Esophagus (tissue), 2 donors: ENCODE data around the gene ARF6. TPM values are rescaled to one million over a fixed set of nuclear protein-coding genes. Genes with fewer than 3 reads are reported as not detected.
"Not testable (repeated sequence)": the region's sequence is repeated elsewhere in the genome, so short reads cannot be mapped to it uniquely, and the experiment has no call there.

Source experiments
- H3K27ac ChIP-seq, 2 donors: one replicate each; pipeline ENCODE4 v1.5.1; 2013; ENCODE audit warnings: low read depth in 2 of 2, mild to moderate bottlenecking in 2 of 2, inconsistent platforms in 1 of 2, low read length in 1 of 2, moderate library complexity in 1 of 2
- H3K27me3 ChIP-seq, 2 donors: one replicate each; pipeline ENCODE4 v1.6.1; 2013; ENCODE audit warnings: low read length in 2 of 2, control low read depth in 1 of 2, mild to moderate bottlenecking in 1 of 2; ENCODE audit not compliant: insufficient read depth in 2 of 2, control insufficient read depth in 1 of 2
- H3K36me3 ChIP-seq, 2 donors: one replicate each; pipeline ENCODE4 v1.6.1; 2013; ENCODE audit warnings: low read length in 1 of 2; ENCODE audit not compliant: control insufficient read depth in 2 of 2, insufficient read depth in 2 of 2
- H3K4me1 ChIP-seq, 2 donors: one replicate each; pipeline ENCODE4 v1.6.1; 2013; ENCODE audit warnings: low read length in 1 of 2; ENCODE audit not compliant: control insufficient read depth in 2 of 2, insufficient read depth in 2 of 2
- H3K4me3 ChIP-seq, 2 donors: one replicate each; pipeline ENCODE4 v1.5.1; 2013; ENCODE audit warnings: low read length in 2 of 2, mild to moderate bottlenecking in 2 of 2, low read depth in 1 of 2, moderate library complexity in 1 of 2
- H3K9me3 ChIP-seq, 2 donors: one replicate each; pipeline ENCODE4 v1.6.1; 2013; ENCODE audit warnings: mild to moderate bottlenecking in 2 of 2, low read depth in 1 of 2, low read length in 1 of 2, moderate library complexity in 1 of 2; ENCODE audit not compliant: control insufficient read depth in 2 of 2, insufficient read depth in 1 of 2
- WGBS, 2 donors: extraction: QIAGEN DNeasy Blood & Tissue Kit; methylation state at CpG; one replicate each; pipeline ENCODE4 v1.1.7; 2013; 5-methylcytosine and 5-hydroxymethylcytosine counted together
- polyA plus RNA-seq, 2 donors: library from polyadenylated mRNA; stranded (reverse); fragments of 200-250 nt; gene quantifications; one replicate each; pipeline ENCODE4 v1.2.3, GENCODE V29; 2013
- donor health status: healthy with polysubstance abuse.
- donor health status: Bipolar disorder and iron deficiency.

Gene ARF6
- polyA plus RNA-seq, 2 donors = 80.9 to 112 TPM

DNA sequence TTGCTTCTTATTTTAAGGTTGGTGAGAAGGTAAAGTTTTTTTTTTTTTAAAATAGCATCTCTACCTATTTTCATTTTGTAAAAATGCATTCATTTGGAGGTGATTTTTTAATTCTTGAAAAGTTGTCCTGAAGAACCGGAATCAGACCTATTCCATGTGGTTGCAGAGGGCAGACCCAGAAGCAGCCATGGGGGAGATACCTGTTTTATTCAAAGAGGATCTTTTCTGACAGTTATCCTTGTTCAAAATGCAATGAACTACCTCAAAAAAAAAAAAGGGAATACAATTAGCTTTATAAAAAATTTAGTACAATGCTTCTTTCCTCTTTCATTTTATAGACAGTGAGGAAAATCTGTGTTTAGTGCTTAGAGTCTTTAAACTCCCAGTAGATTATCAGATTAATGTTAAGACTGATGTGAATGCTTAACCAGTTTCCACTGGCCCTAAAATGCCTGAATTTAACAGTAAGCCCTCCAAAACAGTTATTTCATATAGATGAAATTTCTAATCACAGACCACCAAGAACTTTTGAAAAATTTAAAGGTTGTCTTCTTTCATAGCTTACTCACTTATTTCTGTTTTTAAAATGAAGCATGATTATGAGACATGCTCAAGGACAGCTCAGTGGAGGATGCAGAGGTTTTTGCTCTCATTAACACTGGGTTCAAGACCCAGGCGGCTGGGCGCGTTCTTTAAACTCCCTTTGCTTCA, 31.7 kb upstream of the ARF6 start:
- Histone ChIP-seq H3K4me1 (no peaks in the 10 kb centered on the region), H3K27me3 (no peaks in the 10 kb centered on the region), H3K27ac (peak overlapping the region; percentile 94 to 100), H3K9me3 (no peaks in the 10 kb centered on the region), H3K36me3 (no peaks in the 10 kb centered on the region), H3K4me3 (peak overlapping the region; percentile 57 to 62)
- 21 to 27% methylated on average over 4 of the region's 4 CpGs for WGBS, 2 donors

GRCh38 chr14:49861699-49862088, 31.2 kb upstream of the ARF6 start:
- no peaks in the 10 kb centered on the region for H3K9me3 ChIP-seq
- H3K4me1 ChIP-seq = no peaks in the 10 kb centered on the region
- H3K27me3 ChIP-seq = no peaks in the 10 kb centered on the region
- peak overlapping the region; percentile 94 to 100 for H3K27ac ChIP-seq
- WGBS, 2 donors = 0% methylated on average over 12 of the region's 12 CpGs
- peak overlapping the region; percentile 57 to 62 for H3K4me3 ChIP-seq
- no peaks in the 10 kb centered on the region for H3K36me3 ChIP-seq

- H3K9me3 ChIP-seq = no peaks in the 10 kb centered on the region
- peak overlapping the region; percentile 57 to 62 for H3K4me3 ChIP-seq
- H3K4me1 ChIP-seq = no peaks in the 10 kb centered on the region
- no peaks in the 10 kb centered on the region for H3K27me3 ChIP-seq
- peak overlapping the region; percentile 94 to 100 for H3K27ac ChIP-seq
- 0 to 1% methylated on average over 27 to 28 of the region's 30 CpGs for WGBS, 2 donors
- H3K36me3 ChIP-seq = no peaks in the 10 kb centered on the region
These were observed 30.7 kb upstream of the ARF6 start for GRCh38 chr14:49862089-49862673.

DNA sequence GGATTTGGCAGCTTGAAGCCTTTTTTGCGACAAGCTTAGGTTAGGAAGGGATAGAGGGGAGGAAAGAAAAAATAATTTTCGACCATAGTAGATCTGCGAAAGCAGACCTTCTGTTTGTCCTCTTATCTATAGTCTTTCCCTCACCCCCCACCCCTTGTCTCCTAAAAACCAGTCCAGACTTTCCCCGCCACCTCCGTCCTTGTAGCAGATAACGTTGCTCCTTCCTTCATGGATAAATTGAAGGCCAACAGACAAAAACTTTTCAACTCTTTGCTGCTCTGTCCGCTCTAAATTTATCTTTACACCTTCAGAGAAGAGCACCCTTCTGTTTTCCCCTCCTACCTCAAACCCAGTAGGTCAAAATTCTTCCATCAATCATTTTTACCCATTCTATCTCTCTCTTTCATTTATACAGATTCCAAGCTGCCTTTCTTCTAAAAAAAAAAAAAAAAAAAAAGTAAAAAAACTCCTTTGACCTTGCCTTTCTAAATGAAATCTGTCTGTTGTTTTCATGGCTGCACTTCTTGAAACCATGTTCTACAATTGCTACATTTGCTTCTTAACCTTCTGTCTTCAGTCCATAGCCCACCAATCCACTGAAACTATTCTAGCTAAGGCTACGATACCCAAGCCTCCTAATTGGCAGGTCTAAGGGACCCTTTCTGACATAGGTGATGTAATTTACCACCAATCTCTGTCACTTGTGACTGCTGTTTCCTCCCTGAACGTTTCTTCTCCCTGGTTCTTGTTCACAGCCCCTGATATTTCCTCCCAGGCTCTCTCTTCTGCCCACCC, 29.2 kb upstream of the ARF6 start:
- WGBS, 2 donors = 13 to 17% methylated on average over 9 of the region's 9 CpGs
- Histone ChIP-seq H3K4me3 (peak overlapping the region; percentile 52 to 90), H3K4me1 (no peaks in the 10 kb centered on the region), H3K36me3 (no peaks in the 10 kb centered on the region), H3K27me3 (no peaks in the 10 kb centered on the region), H3K9me3 (no peaks in the 10 kb centered on the region), H3K27ac (peak overlapping the region; percentile 94 to 99)

DNA sequence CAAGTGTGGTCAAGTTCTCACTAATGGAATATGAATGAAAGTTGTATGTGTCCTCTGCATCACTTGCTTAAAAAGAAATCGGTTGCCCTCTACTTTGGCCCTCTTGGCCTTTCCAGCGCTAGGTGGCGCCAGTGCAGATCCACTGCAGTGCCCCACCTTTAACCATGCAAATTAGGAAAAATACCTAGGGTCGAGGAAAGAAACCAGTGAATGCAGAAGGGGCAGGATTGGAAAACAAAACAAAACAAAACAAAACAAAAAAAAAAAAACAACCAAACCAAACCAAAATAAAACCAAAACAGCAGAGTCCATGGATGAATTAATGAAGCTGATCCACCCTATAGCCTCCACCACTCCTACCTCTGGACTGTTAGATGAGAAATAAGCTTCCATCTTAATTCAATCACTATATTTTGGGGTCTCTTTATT, 27.4 kb upstream of the ARF6 start:
- no peaks in the 10 kb centered on the region for H3K36me3 ChIP-seq
- no peaks in the 10 kb centered on the region for H3K27me3 ChIP-seq
- H3K4me1 ChIP-seq = no peaks in the 10 kb centered on the region
- no peak overlapping the region for H3K4me3 ChIP-seq
- no peaks in the 10 kb centered on the region for H3K9me3 ChIP-seq
- peak overlapping the region; percentile 12 to 63 for H3K27ac ChIP-seq
- WGBS, 2 donors = 0 to 1% methylated on average over 4 of the region's 4 CpGs

GRCh38 chr14:49867831-49868719, 24.8 kb upstream of the ARF6 start:
- no peaks in the 10 kb centered on the region for H3K4me1 ChIP-seq
- H3K27ac ChIP-seq = peak overlapping the region; percentile 99
- WGBS, 2 donors = 0 to 1% methylated on average over 56 to 57 of the region's 57 CpGs
- H3K4me3 ChIP-seq = peak overlapping the region; percentile 64 to 67
- no peaks in the 10 kb centered on the region for H3K27me3 ChIP-seq
- H3K36me3 ChIP-seq = no peaks in the 10 kb centered on the region
- H3K9me3 ChIP-seq = no peaks in the 10 kb centered on the region

GRCh38 chr14:49868720-49869114, 24.2 kb upstream of the ARF6 start:
- H3K9me3 ChIP-seq = no peaks in the 10 kb centered on the region
- no peaks in the 10 kb centered on the region for H3K36me3 ChIP-seq
- no peaks in the 10 kb centered on the region for H3K4me1 ChIP-seq
- WGBS, 2 donors = 24 to 35% methylated on average over 5 of the region's 5 CpGs
- H3K27ac ChIP-seq = peak overlapping the region in 1 of 2 donors; percentile 88
- H3K27me3 ChIP-seq = no peaks in the 10 kb centered on the region
- H3K4me3 ChIP-seq = no peak overlapping the region

DNA sequence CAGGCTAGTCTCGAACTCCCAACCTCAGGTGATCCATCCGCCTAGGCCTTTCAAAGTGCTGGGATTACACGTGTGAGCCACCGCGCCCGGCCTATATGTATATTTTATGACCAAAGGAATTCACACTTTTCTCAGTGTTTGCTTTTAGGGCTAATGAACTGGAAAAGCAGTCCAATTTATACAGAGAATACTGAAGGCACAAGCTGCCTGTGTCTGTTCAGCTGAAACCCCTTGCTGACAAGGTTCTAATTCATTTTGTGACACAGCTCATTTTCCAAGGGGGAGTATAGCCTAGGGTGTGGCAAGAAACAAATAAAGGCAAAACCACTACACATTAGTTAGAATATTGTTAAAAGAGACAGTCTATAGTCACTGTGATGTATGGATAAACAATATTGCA, 22.0 kb upstream of the ARF6 start:
- Histone ChIP-seq H3K4me3 (no peak overlapping the region), H3K9me3 (no peaks in the 10 kb centered on the region), H3K27me3 (no peaks in the 10 kb centered on the region), H3K4me1 (no peaks in the 10 kb centered on the region), H3K36me3 (no peaks in the 10 kb centered on the region), H3K27ac (no peak overlapping the region)
- WGBS, 2 donors = 88 to 92% methylated on average over 6 of the region's 6 CpGs

DNA sequence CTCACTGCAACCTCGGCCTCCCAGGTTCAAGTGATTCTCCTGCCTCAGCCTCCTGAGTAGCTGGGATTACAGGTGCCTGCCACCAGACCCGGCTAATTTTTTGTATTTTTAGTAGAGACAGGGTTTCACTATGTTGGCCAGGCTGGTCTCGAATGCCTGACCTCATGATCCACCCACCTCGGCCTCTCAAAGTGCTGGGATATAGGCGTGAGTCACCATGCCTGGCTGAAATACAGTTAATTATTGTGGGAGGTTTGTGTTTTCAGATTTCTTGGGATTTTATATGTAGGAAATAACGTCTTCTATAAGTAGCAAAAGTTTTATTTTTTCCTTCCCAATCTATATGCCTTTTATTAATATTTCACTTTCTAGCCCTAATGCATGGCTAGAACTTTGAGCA, 19.3 kb upstream of the ARF6 start:
- not testable (repeated sequence) for H3K27ac ChIP-seq, H3K4me1 ChIP-seq, H3K9me3 ChIP-seq, H3K27me3 ChIP-seq, H3K36me3 ChIP-seq, H3K4me3 ChIP-seq
- 79 to 83% methylated on average over 6 of the region's 6 CpGs for WGBS, 2 donors
